Measurements from ENCODE around the gene ZNF566. TPM values are rescaled to one million over a fixed set of nuclear protein-coding genes. Genes with fewer than 3 reads are reported as not detected.

ZNF566 gene
- total RNA-seq, 2 experiments from 2014 or later, result 6.3 to 6.8 TPM

DNA sequence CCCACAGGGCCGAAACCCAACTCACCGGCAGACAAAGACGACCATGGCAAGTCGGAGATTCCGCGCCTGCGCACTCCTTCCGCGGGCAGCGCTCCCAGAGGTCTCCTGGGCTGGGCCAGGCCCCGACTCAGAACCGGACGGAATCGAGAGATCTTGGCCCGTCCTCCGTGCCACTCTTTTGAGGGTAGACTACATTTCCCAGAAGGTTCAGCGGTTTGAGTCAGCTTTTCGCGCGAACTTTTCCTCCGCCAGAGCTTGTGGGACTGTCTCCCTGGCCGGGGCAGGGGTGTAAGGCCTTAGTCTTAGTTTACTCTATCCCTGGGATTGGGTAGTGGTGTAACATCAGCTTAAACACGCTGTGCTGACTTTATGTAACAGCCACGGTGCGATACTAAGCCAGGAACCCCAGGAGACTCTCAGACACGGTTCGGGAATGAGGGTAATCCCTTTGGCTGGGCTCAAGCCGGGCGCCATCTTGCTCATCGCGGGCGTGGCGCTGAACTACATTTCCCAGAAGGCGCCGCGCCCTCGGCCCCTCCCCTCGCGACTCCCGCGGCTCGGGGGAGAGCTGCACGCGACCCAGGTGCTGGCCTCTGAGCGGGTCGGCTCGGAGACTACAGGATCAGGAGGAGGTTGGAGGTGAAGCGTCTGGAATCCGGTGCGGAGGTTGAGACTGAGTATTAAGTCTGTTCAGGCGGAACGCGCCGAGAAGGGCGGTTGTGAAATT is 39.0 kb upstream of the ZNF566 start, which contains the start of gene ZNF260:
TSS of gene ZNF260 (minus strand) at position 78 of the 727 bp plus-strand sequence. CDS start 13,033 bp downstream, outside the sequence.
- peaks cover 80% of the 10 kb centered on the region for H3K36me3 Mint-ChIP-seq (ENCODE audit: low read depth)
- peaks cover 34 to 59% of the 10 kb centered on the region in 2 experiments for H3K9me3 ChIP-seq (ENCODE audit: control insufficient read depth in 1 of 2, insufficient read depth in 1 of 2, low read length in 2 of 2)
- DNase-seq, result peak; percentile 82 to 97 (median 88)
- intact Hi-C loops (cut with DNase I, micrococcal nuclease), result loop anchor here (1.0 to 10.0 kb wide), 11 partner anchors 39 to 686 kb away; partner anchors contain the start of genes ZNF382 (in 2 of the 2), ZNF529 (in 2 of the 2), ZNF566 (in 2 of the 2) and ZFP82 (in 1 of the 2)
- no peaks in the 10 kb centered on the region for H3K27me3 Mint-ChIP-seq
- H3K9me3 Mint-ChIP-seq, result peaks cover 10% of the 10 kb centered on the region
- ChIA-PET CTCF (interaction anchor here (1.1 to 1.9 kb wide), 2 partner anchors 39 to 41 kb away, joined by 3 to 11 read pairs; partner anchors contain the start of gene ZNF566), POLR2A (interaction anchor here (0.6 to 2.9 kb wide), 19 partner anchors 15 to 1066 kb away, joined by 3 to 53 read pairs (median 5); partner anchors contain the start of genes ZFP14, ZNF146, ZNF345 and ZNF382)
- peak within 1 kb of the TSS; percentile 93 for H3K27ac Mint-ChIP-seq
- peaks cover 19% of the 10 kb centered on the region for H3K4me1 ChIP-seq (ENCODE audit: insufficient read depth, low read length)
- peak within 1 kb of the TSS; percentile 97 for H3K4me3 Mint-ChIP-seq
- H3K36me3 ChIP-seq (ENCODE audit: insufficient read depth, low read length), result peaks cover 13% of the 10 kb centered on the region
- TF ChIP-seq, protein P1, sequence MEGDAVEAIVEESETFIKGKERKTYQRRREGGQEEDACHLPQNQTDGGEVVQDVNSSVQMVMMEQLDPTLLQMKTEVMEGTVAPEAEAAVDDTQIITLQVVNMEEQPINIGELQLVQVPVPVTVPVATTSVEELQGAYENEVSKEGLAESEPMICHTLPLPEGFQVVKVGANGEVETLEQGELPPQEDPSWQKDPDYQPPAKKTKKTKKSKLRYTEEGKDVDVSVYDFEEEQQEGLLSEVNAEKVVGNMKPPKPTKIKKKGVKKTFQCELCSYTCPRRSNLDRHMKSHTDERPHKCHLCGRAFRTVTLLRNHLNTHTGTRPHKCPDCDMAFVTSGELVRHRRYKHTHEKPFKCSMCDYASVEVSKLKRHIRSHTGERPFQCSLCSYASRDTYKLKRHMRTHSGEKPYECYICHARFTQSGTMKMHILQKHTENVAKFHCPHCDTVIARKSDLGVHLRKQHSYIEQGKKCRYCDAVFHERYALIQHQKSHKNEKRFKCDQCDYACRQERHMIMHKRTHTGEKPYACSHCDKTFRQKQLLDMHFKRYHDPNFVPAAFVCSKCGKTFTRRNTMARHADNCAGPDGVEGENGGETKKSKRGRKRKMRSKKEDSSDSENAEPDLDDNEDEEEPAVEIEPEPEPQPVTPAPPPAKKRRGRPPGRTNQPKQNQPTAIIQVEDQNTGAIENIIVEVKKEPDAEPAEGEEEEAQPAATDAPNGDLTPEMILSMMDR (IDR thresholded peaks at IDR 0.05), result no peak
- H3K4me1 Mint-ChIP-seq (ENCODE audit: low read depth), result peaks cover 29% of the 10 kb centered on the region
- H3K4me3 ChIP-seq (ENCODE audit: low read length), result peak within 1 kb of the TSS; percentile 80
- H3K27ac ChIP-seq (ENCODE audit: low read depth in 1 of 2, low read length in 2 of 2), result peak within 1 kb of the TSS; percentile 72 to 90
- ATAC-seq (ENCODE audit: poor library complexity), result peak; percentile 87
- H3K27me3 ChIP-seq (ENCODE audit: control insufficient read depth in 1 of 2, insufficient read depth in 2 of 2, low read length in 2 of 2), result no peaks in the 10 kb centered on the region

DNA sequence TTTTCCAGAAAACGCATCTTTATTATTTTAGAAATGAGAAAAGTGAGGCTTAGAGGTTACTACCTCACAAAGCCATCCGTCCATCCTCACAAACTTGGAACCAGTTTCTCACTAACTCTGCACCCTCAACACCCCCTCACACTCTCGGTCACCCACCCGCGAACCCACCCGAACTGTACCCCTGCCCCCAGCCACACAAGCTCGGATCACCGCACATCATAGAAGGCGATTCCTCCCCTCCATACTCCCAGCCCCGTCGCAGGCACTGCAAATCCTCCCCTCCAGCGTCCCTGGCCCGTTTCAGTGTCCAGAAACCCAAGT is 38.5 kb upstream of the ZNF566 start:
- Histone ChIP-seq H3K27me3 (ENCODE audit: control insufficient read depth in 1 of 2, insufficient read depth in 2 of 2, low read length in 2 of 2) (no peaks in the 10 kb centered on the region), H3K36me3 (ENCODE audit: insufficient read depth, low read length) (peaks cover 18% of the 10 kb centered on the region), H3K4me1 (ENCODE audit: insufficient read depth, low read length) (peaks cover 19% of the 10 kb centered on the region), H3K4me3 (ENCODE audit: low read length) (peak overlapping the region; percentile 80), H3K9me3 (ENCODE audit: control insufficient read depth in 1 of 2, insufficient read depth in 1 of 2, low read length in 2 of 2) (peaks cover 34 to 56% of the 10 kb centered on the region in 2 experiments), H3K27ac (ENCODE audit: low read depth in 1 of 2, low read length in 2 of 2) (peak overlapping the region; percentile 72 to 90)
- TF ChIP-seq, protein P1 (IDR thresholded peaks at IDR 0.05), result no peak
- ATAC-seq (ENCODE audit: poor library complexity) (peak; percentile 13), DNase-seq (no peak)
- Mint-ChIP-seq H3K27me3 (no peaks in the 10 kb centered on the region), H3K4me3 (peak overlapping the region; percentile 97), H3K4me1 (ENCODE audit: low read depth) (peaks cover 29% of the 10 kb centered on the region), H3K36me3 (ENCODE audit: low read depth) (peaks cover 80% of the 10 kb centered on the region), H3K9me3 (peaks cover 13% of the 10 kb centered on the region), H3K27ac (peak overlapping the region; percentile 93)
- intact Hi-C loops (cut with DNase I, micrococcal nuclease), result loop anchor here (1.0 to 10.0 kb wide), 11 partner anchors 39 to 687 kb away; partner anchors contain the start of genes ZNF382 (in 2 of the 2), ZNF529 (in 2 of the 2), ZNF566 (in 2 of the 2) and ZFP82 (in 1 of the 2)
- ChIA-PET POLR2A (interaction anchor here (0.7 to 2.9 kb wide), 15 partner anchors 16 to 1067 kb away, joined by 3 to 53 read pairs (median 6); partner anchors contain the start of genes ZFP14, ZNF146, ZNF345 and ZNF382), CTCF (interaction anchor here (1.9 kb wide), 1 partner anchor 39 kb away, joined by 11 read pairs; the partner anchor contains the start of gene ZNF566)

DNA sequence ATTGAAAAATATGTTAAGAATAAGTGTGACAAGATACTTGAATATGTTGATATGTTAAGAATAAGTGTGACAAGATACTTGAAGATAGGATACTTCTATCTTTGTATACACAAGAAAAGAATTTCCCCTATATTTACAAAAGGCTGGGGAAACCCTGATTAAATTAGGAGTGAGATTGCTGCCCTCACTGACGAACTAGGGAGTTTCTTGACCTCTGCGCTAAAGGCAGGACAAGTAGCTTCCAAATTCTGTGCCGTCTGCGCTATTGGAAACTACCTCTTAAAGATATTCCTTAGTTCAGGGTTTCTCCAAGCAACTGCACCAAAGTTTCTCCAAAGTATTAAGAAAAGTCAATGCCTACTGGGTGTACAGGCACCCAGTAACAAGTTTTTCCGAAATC is 38.0 kb upstream of the ZNF566 start:
- no peaks in the 10 kb centered on the region for H3K27me3 Mint-ChIP-seq
- DNase-seq (peak in 2 of 14 experiments; percentile 15 to 24), ATAC-seq (ENCODE audit: poor library complexity) (no peak)
- H3K36me3 Mint-ChIP-seq (ENCODE audit: low read depth), result peaks cover 80% of the 10 kb centered on the region
- peaks cover 29% of the 10 kb centered on the region for H3K4me1 Mint-ChIP-seq (ENCODE audit: low read depth)
- peaks cover 34 to 52% of the 10 kb centered on the region in 2 experiments for H3K9me3 ChIP-seq (ENCODE audit: control insufficient read depth in 1 of 2, insufficient read depth in 1 of 2, low read length in 2 of 2)
- no peak overlapping the region for H3K27ac ChIP-seq (ENCODE audit: low read depth in 1 of 2, low read length in 2 of 2)
- H3K27ac Mint-ChIP-seq, result peak overlapping the region; percentile 93
- H3K36me3 ChIP-seq (ENCODE audit: insufficient read depth, low read length), result peaks cover 23% of the 10 kb centered on the region
- TF ChIP-seq, protein P1 (IDR thresholded peaks at IDR 0.05), result no peak
- H3K4me3 ChIP-seq (ENCODE audit: low read length), result peak overlapping the region; percentile 80
- peaks cover 19% of the 10 kb centered on the region for H3K4me1 ChIP-seq (ENCODE audit: insufficient read depth, low read length)
- ChIA-PET CTCF (interaction anchor here (1.4 to 1.9 kb wide), 2 partner anchors 38 kb away, joined by 4 to 11 read pairs; partner anchors contain the start of gene ZNF566), POLR2A (interaction anchor here (1.0 to 2.9 kb wide), 7 partner anchors 16 to 1068 kb away, joined by 3 to 53 read pairs (median 10); partner anchors contain the start of genes ZNF345, ZNF382, ZNF529 and ZNF540)
- no peaks in the 10 kb centered on the region for H3K27me3 ChIP-seq (ENCODE audit: control insufficient read depth in 1 of 2, insufficient read depth in 2 of 2, low read length in 2 of 2)
- H3K9me3 Mint-ChIP-seq, result peaks cover 14% of the 10 kb centered on the region
- H3K4me3 Mint-ChIP-seq, result peak overlapping the region; percentile 97
- intact Hi-C loops (cut with DNase I, micrococcal nuclease), result loop anchor here (5.0 to 10.0 kb wide), 5 partner anchors 310 to 687 kb away; partner anchors contain the start of genes ZNF146 (in 1 of the 2), ZNF383 (in 1 of the 2), ZNF420 (in 1 of the 2) and ZNF585A (in 1 of the 2)
